ENCODE measurements around the gene RRP1B. TPM values are rescaled to one million over a fixed set of nuclear protein-coding genes. Genes with fewer than 3 reads are reported as not detected.

The RRP1B gene
- total RNA-seq, 1 experiment from 2014 or later: 55.9 TPM

DNA sequence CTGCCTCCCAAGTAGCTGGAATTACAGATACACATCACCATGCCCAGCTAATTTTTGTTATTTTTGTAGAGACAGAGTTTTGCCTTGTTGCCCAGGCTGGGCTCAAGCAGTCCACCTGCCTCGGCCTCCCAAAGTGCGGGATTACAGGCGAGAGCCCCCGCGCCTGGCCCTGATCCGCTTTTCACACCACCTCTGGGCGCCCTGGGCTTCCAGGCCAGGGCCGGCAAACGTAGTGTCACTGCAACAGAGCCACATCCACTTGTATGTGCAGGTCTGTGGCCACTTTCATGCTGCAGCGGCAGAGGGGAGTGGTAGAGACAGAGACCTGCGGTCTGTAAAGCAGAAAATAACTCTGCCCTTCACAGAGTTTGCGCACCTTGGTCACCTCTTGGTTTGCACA lies 29.5 kb downstream of the RRP1B start:
- H3K9ac ChIP-seq (ENCODE audit: low read length): no peak overlapping the region
- RAD21 ChIA-PET (ENCODE audit: low non-redundant PET in 1 of 2, low total read pairs in 2 of 2, uncharacterized antibody in 2 of 2, unreplicated experiment in 2 of 2): no interaction called here
- H3K4me2 ChIP-seq (ENCODE audit: low read length): no peak overlapping the region
- TF ChIP-seq YY1 (IDR thresholded peaks at IDR 0.05; ENCODE audit: extremely low read depth, insufficient replicate concordance, low read depth, low read length) (no peak), TCF7L2 (IDR thresholded peaks at IDR 0.05; ENCODE audit: borderline replicate concordance, extremely low read depth, insufficient read depth, insufficient read length) (no peak), JUND (IDR thresholded peaks at IDR 0.05) (no peak), SRF (IDR thresholded peaks at IDR 0.05; ENCODE audit: low read depth) (no peak), SP1 (IDR thresholded peaks at IDR 0.05; ENCODE audit: low read depth) (no peak), EZH2phosphoT487 (IDR thresholded peaks at IDR 0.05; ENCODE audit: borderline replicate concordance) (no peak), FOSL1 (IDR thresholded peaks at IDR 0.05; ENCODE audit: low read depth) (no peak), POLR2AphosphoS5 (IDR thresholded peaks at IDR 0.05; ENCODE audit: low read depth, low read length) (no peak), CBX3 (IDR thresholded peaks at IDR 0.05; ENCODE audit: low read depth) (no peak), CEBPB (IDR thresholded peaks at IDR 0.05; ENCODE audit: low read depth) (no peak)
- TF ChIP-seq, protein P1, sequence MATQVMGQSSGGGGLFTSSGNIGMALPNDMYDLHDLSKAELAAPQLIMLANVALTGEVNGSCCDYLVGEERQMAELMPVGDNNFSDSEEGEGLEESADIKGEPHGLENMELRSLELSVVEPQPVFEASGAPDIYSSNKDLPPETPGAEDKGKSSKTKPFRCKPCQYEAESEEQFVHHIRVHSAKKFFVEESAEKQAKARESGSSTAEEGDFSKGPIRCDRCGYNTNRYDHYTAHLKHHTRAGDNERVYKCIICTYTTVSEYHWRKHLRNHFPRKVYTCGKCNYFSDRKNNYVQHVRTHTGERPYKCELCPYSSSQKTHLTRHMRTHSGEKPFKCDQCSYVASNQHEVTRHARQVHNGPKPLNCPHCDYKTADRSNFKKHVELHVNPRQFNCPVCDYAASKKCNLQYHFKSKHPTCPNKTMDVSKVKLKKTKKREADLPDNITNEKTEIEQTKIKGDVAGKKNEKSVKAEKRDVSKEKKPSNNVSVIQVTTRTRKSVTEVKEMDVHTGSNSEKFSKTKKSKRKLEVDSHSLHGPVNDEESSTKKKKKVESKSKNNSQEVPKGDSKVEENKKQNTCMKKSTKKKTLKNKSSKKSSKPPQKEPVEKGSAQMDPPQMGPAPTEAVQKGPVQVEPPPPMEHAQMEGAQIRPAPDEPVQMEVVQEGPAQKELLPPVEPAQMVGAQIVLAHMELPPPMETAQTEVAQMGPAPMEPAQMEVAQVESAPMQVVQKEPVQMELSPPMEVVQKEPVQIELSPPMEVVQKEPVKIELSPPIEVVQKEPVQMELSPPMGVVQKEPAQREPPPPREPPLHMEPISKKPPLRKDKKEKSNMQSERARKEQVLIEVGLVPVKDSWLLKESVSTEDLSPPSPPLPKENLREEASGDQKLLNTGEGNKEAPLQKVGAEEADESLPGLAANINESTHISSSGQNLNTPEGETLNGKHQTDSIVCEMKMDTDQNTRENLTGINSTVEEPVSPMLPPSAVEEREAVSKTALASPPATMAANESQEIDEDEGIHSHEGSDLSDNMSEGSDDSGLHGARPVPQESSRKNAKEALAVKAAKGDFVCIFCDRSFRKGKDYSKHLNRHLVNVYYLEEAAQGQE (IDR thresholded peaks at IDR 0.05; ENCODE audit: low read depth): no peak
- ATAC-seq (no peak), DNase-seq (ENCODE audit: low read depth, low spot score) (no peak)
- H3K4me3 ChIP-seq (replicated peaks in 1 of 2; ENCODE audit: low read depth in 1 of 2, low read length in 2 of 2): no peak overlapping the region
- no peaks in the 10 kb centered on the region for H3K4me1 ChIP-seq (ENCODE audit: control insufficient read depth in 1 of 2, insufficient read depth in 2 of 2, low read length in 2 of 2)
- no peaks in the 10 kb centered on the region for H4K20me1 ChIP-seq (ENCODE audit: insufficient read depth)
- H2AFZ ChIP-seq (ENCODE audit: low read depth, low read length, poor library complexity, severe bottlenecking): no peak overlapping the region
- POLR2A ChIA-PET: no interaction called here
- no peak overlapping the region for H3K27ac ChIP-seq (ENCODE audit: low read depth, low read length)
- CTCF ChIA-PET: no interaction called here
- intact Hi-C loops (cut with micrococcal nuclease): no loop called here
- H3K79me2 ChIP-seq (ENCODE audit: insufficient read depth, low read length): 0 out of 2 replicates have a peak, but pooled peaks cover 4% of the 10 kb centered on the region
- no TSS peak for BruUV-seq (replicated peaks)
- H3K9me3 ChIP-seq (ENCODE audit: control insufficient read depth in 1 of 2, insufficient read depth in 1 of 2, low read depth in 1 of 2, low read length in 2 of 2): no peaks in the 10 kb centered on the region
- no peaks in the 10 kb centered on the region for H3K9me2 ChIP-seq (ENCODE audit: insufficient read depth)
- peaks cover 56 to 79% of the 10 kb centered on the region in 2 experiments; a peak in 3 of 4 replicates for H3K36me3 ChIP-seq (ENCODE audit: control insufficient read depth in 1 of 2, insufficient read depth in 2 of 2, low read length in 2 of 2)
- no peaks in the 10 kb centered on the region for H3K27me3 ChIP-seq (ENCODE audit: insufficient read depth, low read length)
